Omental fat pad (tissue), 4 donors: Measurements from ENCODE around the gene CMBL. TPM values are rescaled to one million over a fixed set of nuclear protein-coding genes. Genes with fewer than 3 reads are reported as not detected.
"Not testable (repeated sequence)": the region's sequence is repeated elsewhere in the genome, so short reads cannot be mapped to it uniquely, and the experiment has no call there.

ENCODE experiments used
- ATAC-seq: fragments of 150-250 bp; one replicate; pipeline ENCODE4 v1.9.1; 2016; ENCODE audit warnings: mild to moderate bottlenecking, moderate library complexity; ENCODE audit not compliant: low FRiP score
- DNase-seq: peaks from one replicate; pipeline ENCODE4 v3.0.0-alpha.2; 2019; ENCODE audit warnings: low spot score
- CTCF ChIP-seq, 3 donors: fragments of 450-650 bp; IDR thresholded peaks; one replicate each; pipeline ENCODE4 v1.5.1; 2016 to 2017; ENCODE audit warnings: antibody characterized with exemption in 3 of 3, mild to moderate bottlenecking in 3 of 3, moderate library complexity in 2 of 3
- total RNA-seq, 4 donors: library from RNA; depleted of rRNA; stranded (reverse); fragments of >200 nt; gene quantifications; one replicate each; pipeline ENCODE4 v1.1.0, GENCODE V29; 2016

The CMBL gene
- total RNA-seq, 4 donors from 2014 or later = 7.1 to 16.7 (median 8.7) TPM

GRCh38 chr5:10248378-10249260 lies 59.1 kb downstream of the CMBL start:
- DNase-seq (no peak), ATAC-seq (no peak)
- TF ChIP-seq CTCF (IDR thresholded peaks at IDR 0.05) = no peak

DNA sequence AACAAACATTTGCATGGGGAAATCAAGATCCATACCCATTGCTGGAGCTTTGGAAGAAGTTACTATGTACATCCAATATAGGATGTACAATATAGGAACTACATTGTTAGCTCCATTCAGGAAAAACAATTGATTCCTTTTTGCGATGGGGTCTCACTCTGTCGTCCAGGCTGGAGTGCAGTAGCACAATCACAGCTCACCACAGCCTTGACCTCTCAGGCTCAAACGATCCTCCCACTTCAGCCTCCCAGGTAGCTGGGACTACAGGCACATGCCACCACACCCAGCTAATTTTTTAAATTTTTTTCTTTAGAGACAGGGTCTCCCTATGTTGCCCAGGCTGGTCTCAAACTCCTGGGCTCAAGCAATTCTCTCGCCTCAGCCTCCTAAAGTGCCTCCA lies 60.5 kb downstream of the CMBL start:
- not testable (repeated sequence) for DNase-seq, ATAC-seq

DNA sequence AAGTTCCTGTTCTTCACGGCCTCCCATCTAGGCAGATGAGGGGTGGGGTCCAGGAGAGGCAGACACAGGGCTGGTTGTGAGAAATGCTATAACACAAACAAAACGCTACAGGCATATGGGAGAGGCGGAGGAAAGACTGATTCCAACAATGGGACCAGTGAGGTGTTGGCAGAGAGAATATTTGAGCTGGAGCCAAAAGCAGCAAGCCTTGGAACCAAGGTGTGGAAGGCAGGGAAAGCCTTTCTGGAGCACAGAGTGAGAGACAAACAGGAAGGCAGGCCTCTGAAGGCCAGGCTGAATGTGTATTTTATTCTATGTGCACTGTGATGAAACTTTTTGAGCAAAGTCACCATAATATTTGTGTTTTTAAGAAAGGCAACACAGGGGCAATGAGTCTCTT lies 60.9 kb downstream of the CMBL start:
- ATAC-seq (no peak), DNase-seq (no peak)
- TF ChIP-seq CTCF (IDR thresholded peaks at IDR 0.05) = no peak

GRCh38 chr5:10244342-10244944 lies 63.3 kb downstream of the CMBL start:
- TF ChIP-seq CTCF (IDR thresholded peaks at IDR 0.05) = no peak
- DNase-seq (no peak), ATAC-seq (no peak)

GRCh38 chr5:10243660-10244240 lies 64.0 kb downstream of the CMBL start:
- TF ChIP-seq CTCF (IDR thresholded peaks at IDR 0.05) = no peak
- no peak for DNase-seq

GRCh38 chr5:10235350-10235749 lies 72.4 kb downstream of the CMBL start:
- ATAC-seq (no peak), DNase-seq (no peak)
- no peak for TF ChIP-seq CTCF (IDR thresholded peaks at IDR 0.05)

More at GRCh38 chr5:10243660-10244240, 64.0 kb downstream of the CMBL start:
- no peak for ATAC-seq

DNA sequence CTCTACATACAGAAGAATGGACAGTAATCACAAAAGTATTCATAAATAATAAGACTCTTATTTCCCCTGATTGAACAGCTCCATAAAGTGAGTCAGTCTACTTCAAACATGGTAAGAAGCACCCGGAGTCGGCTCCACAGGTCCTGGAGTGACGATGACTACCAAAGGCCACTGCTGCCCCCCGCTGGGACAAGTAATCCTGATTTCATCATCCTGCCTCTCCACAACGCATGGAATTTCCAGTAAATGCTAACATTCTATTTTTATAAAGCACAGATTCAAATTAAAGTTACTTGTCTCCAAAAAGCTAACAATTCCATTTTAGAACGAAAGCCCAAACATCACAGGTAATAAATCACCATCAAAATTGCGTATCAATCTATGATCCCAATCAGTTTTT lies 74.2 kb downstream of the CMBL start:
- TF ChIP-seq CTCF (IDR thresholded peaks at IDR 0.05) = no peak
- no peak for ATAC-seq
- DNase-seq = no peak
